Umbilical cord (tissue), 2 donors: Measurements from ENCODE around the gene HK2. TPM values are rescaled to one million over a fixed set of nuclear protein-coding genes. Genes with fewer than 3 reads are reported as not detected.

Experiments
- DNase-seq: peaks from one replicate; pipeline ENCODE4 v3.0.0-alpha.2; 2015; ENCODE audit warnings: low spot score
- total RNA-seq: library from RNA; depleted of rRNA; stranded (reverse); fragments of >200 nt; gene quantifications from one replicate; pipeline ENCODE4 v1.2.3, GENCODE V29; 2014; ENCODE audit warnings: low replicate concordance; ENCODE audit not compliant: insufficient read depth

Gene HK2
- total RNA-seq, 1 donor from 2014 or later, result 31.3 TPM

DNA sequence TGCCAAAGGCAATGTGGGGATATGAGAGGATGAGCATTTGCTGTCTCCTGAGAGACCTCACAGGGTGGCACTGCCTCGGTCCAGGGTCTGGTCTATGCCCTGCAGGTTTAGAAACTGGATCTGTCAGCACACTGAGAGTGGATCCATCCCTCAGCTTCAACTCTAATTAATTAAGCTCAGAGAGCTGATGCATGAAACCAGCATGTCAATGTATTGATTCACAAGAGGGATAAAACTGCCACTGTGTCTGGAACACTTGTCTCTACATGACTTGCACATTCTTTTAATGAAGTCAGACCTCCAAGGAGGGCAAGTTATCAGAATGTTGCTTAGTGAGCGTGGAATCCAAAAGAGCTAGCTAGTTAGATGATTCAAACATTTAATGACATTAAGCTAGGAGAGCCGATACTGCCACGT lies 102.1 kb downstream of the HK2 start:
- DNase-seq, result peak; percentile 11

DNA sequence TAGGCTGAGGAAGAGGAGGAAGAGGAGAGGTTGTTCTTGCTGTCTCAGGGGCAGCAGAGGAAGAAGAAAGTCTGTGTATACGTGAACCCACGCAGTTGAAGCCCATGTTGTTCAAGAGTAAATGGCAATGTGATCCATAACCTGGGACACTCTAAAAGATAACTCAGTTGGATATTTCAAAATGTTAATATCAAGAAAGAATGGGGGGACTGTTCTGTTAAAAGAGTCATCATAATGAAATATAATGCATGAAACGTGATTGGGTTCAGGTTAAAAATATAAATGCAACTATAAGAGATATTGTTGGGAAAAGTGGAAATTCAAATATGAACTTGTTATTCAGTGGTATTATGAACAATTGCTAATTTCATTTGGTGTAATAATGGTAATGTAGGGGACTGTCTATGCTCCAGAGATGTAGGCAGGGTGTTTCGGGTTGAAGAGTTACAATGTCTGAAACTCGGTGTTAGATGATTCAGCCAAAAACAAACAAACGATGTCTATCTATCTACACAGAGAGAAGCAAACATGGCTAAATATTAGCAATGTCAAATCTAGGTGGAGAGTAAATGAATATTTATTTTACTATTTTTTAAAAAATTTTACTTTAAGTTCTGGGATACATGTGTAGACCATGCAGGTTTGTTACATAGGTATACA lies 103.4 kb downstream of the HK2 start:
- DNase-seq, result no peak

DNA sequence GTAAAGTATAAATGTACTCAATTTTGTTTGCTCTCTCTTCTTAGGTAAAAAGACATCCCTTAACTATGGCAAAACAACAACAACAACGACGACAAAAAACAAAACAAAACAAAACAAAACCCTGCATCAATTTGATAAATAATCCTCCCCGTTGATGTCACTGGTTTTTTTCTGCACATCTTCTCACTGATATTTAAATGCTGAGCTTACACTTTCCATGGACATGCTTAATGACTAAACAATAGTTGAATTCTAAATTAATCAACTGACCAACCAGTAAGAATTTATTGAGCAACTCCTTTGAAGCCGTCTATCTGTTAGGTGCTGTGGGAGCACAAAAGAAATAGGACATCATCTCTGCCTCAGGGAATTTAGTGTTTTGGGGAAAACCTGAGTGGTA lies 104.3 kb downstream of the HK2 start:
- no peak for DNase-seq

DNA sequence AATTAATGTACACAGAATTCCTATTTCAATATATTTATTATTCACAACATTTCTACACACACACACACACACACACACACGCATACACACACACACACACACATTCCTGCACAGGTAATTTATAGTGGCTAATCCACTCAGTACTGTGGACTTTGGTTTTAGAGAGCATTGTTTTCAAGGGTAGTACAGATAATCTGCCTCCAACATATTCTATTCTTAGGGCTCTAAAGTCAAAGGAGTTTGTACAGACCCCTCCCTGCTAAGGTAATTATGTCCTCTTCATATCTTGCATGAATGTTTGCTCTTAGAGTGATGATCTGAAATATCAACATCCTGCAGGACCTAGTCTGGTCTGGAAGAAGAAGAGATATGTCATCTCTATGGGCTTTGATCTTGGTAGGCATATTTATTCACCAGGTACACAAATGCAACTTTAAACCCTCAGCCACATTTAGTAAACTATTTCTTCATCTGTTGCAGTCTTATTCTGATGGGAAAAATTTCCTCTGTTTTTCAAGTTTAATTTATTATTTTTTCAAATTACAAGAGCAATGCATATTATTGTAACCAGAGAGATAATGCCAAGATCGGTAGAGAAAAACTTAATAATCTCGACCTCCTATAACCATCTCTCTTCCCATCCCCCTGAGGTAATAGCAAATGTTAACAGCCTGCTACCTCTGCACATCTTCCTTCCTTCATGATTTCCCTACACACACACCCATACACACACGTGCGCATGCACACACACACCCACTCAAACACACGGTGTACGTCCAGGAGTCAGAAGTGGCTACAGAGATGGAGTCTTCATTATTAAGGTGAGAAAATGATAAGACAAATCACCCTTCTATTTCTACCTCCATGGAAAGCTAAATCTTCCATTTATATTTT lies 106.2 kb downstream of the HK2 start:
- DNase-seq, result no peak

DNA sequence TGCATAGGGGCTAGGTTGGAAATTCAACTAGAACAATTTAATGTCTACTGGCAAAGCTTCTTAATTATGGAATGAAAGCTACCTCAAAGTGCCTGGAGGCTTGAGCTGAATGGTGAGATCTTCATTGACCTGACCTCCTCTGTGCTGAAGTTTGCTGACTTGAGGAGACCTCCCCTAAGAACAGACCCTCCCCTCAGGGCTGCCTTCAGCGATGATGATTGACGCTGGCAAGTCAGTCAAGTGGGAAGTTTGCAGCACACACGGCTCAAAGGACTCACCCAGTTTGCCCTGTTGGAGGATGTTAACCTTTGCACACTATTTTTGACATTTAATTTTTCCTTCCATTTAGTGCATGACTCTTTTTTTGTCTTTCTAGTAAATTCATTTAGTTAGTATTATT lies 107.4 kb downstream of the HK2 start:
- no peak for DNase-seq

DNA sequence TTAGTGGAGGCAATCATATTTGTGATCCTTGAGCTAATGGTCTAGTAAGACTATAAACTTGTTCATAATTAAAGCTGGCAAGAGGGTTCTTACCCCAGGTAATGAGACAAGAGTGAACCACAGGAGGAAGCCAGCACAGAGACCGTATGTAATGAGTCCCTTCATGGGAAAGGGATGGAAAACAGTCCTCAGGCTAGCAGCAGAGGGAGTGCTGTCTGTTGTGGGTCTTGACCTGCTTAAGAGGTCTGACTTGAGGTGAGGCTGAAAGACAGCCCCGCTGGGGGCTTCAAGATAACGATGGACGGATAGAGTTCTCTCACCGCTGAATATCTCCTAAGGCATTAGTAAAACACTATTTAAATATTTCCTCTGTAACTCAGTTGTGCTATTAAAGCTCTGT lies 108.3 kb downstream of the HK2 start:
- no peak for DNase-seq

Other genes with a start within 250 kb of the HK2 start
- gene M1AP, start 185.8 kb upstream of the HK2 start, total RNA-seq, result 1.9 TPM
- 26.5 TPM for gene SEMA4F, start 179.9 kb upstream of the HK2 start, total RNA-seq
- gene POLE4, start 124.5 kb downstream of the HK2 start, total RNA-seq, result 31.8 TPM